BJ (cell line): Measurements from ENCODE around the gene SLC25A45. TPM values are rescaled to one million over a fixed set of nuclear protein-coding genes. Genes with fewer than 3 reads are reported as not detected.

ENCODE experiments used
- CTCF ChIA-PET: fragments of 350-600 bp; formaldehyde crosslinking; extraction: SDS; loops from one replicate; lab custom pipeline; 2021; ENCODE audit warnings: antibody characterized with exemption, inconsistent platforms; lab: Yijun Ruan, JAX
- POLR2A ChIA-PET: fragments of 300-600 bp; sonication (Branson Sonifier 250); formaldehyde crosslinking; extraction: SDS; loops from one replicate; lab custom pipeline; 2021; ENCODE audit warnings: antibody characterized with exemption; lab: Charles Lee
- DNase-seq: peaks from one replicate; pipeline ENCODE4 v3.0.0-alpha.2; 2011; ENCODE audit warnings: low read depth
- H3K27me3 ChIP-seq: 2 replicates; pipeline ENCODE4 v1.6.0; 2011; ENCODE audit warnings: low read length; ENCODE audit not compliant: control insufficient read depth, insufficient read depth
- H3K36me3 ChIP-seq: 2 replicates; pipeline ENCODE4 v1.5.1; 2011; ENCODE audit warnings: low read length; ENCODE audit not compliant: control insufficient read depth, insufficient read depth
- H3K4me3 ChIP-seq: 2 replicates; pipeline ENCODE4 v1.5.1; 2011; ENCODE audit warnings: low read depth, mild to moderate bottlenecking, control low read depth, low read length
- CTCF ChIP-seq: IDR thresholded peaks from 2 replicates; pipeline ENCODE4 v1.5.1; 2011; ENCODE audit warnings: low read depth, mild to moderate bottlenecking, control low read depth, inconsistent platforms, low read length, moderate library complexity; ENCODE audit not compliant: insufficient read depth
- polyA plus RNA-seq: library from polyadenylated mRNA; depleted of rRNA; stranded (reverse); fragments of >200 nt; gene quantifications from 2 replicates; pipeline ENCODE4 v1.2.3, GENCODE V29; 2011

SLC25A45 gene
- polyA plus RNA-seq, 1 experiment, result 2.1 TPM

GRCh38 chr11:65401073-65401802, 18.8 kb upstream of the SLC25A45 start:
- ChIA-PET CTCF (interaction anchor here (1.0 to 7.1 kb wide), 2 partner anchors 13 to 15 kb away, joined by 3 to 53 read pairs; no protein-coding TSS in a partner anchor), POLR2A (no interaction called here)
- peaks cover 55% of the 10 kb centered on the region for H3K36me3 ChIP-seq

GRCh38 chr11:65400307-65401072, 18.0 kb upstream of the SLC25A45 start:
- DNase-seq, result no peak
- Histone ChIP-seq H3K36me3 (peaks cover 58% of the 10 kb centered on the region), H3K4me3 (no peak overlapping the region), H3K27me3 (no peaks in the 10 kb centered on the region)
- ChIA-PET CTCF (interaction anchor here (1.0 kb wide), 1 partner anchor 12 kb away, joined by 3 read pairs; no protein-coding TSS in a partner anchor), POLR2A (no interaction called here)
- TF ChIP-seq CTCF, result no peak

More at GRCh38 chr11:65401073-65401802, 18.8 kb upstream of the SLC25A45 start:
- no peaks in the 10 kb centered on the region for H3K27me3 ChIP-seq
- H3K4me3 ChIP-seq, result no peak overlapping the region
- TF ChIP-seq CTCF, result no peak
- no peak for DNase-seq

- Histone ChIP-seq H3K36me3 (peaks cover 55% of the 10 kb centered on the region), H3K27me3 (no peaks in the 10 kb centered on the region), H3K4me3 (no peak overlapping the region)
- POLR2A ChIA-PET, result no interaction called here
- no peak for DNase-seq
- TF ChIP-seq CTCF, result no peak
- CTCF ChIA-PET, result no interaction called here
These were observed 17.4 kb upstream of the SLC25A45 start for GRCh38 chr11:65399845-65400244.

GRCh38 chr11:65399249-65399648, 16.8 kb upstream of the SLC25A45 start:
- CTCF ChIA-PET, result interaction anchor here (0.9 kb wide), 1 partner anchor 17 kb away, joined by 4 read pairs; no protein-coding TSS in a partner anchor
- Histone ChIP-seq H3K4me3 (no peak overlapping the region), H3K27me3 (no peaks in the 10 kb centered on the region), H3K36me3 (peaks cover 56% of the 10 kb centered on the region)
- DNase-seq, result no peak
- TF ChIP-seq CTCF, result no peak
- POLR2A ChIA-PET, result no interaction called here

GRCh38 chr11:65398362-65398910, 16.0 kb upstream of the SLC25A45 start:
- no peak for DNase-seq
- ChIA-PET CTCF (interaction anchor here (0.9 to 1.4 kb wide), 3 partner anchors 15 to 18 kb away, joined by 3 to 5 read pairs (median 4); no protein-coding TSS in a partner anchor), POLR2A (interaction anchor here (0.6 kb wide), 1 partner anchor 110 kb away, joined by 4 read pairs; no protein-coding TSS in a partner anchor)
- H3K27me3 ChIP-seq, result no peaks in the 10 kb centered on the region
- TF ChIP-seq CTCF, result no peak
- H3K4me3 ChIP-seq, result no peak overlapping the region
- H3K36me3 ChIP-seq, result peaks cover 55% of the 10 kb centered on the region
